ENCODE results near the gene DLEC1. TPM values are rescaled to one million over a fixed set of nuclear protein-coding genes. Genes with fewer than 3 reads are reported as not detected.
A peak's percentile ranks its signal among the peaks of the same experiment; 100 is the strongest.
"Not testable (repeated sequence)": the region's sequence is repeated elsewhere in the genome, so short reads cannot be mapped to it uniquely, and the experiment has no call there.

The DLEC1 gene
- polyA plus RNA-seq, 4 donors: 0.19 to 1.5 (median 0.85) TPM

GRCh38 chr3:38059148-38059547 is 20.1 kb downstream of the DLEC1 start:
- H3K27me3 ChIP-seq (ENCODE audit: control insufficient read depth in 3 of 3, insufficient read depth in 3 of 3, low read length in 3 of 3): no peaks in the 10 kb centered on the region
- FAIRE-seq: no peak
- 80 to 86% (median 83%) methylated on average over 2 of the region's 2 CpGs for WGBS, 3 donors

GRCh38 chr3:38059591-38059990 is 20.6 kb downstream of the DLEC1 start:
- no peak overlapping the region for H3K27ac ChIP-seq (ENCODE audit: low read depth in 1 of 3, low read length in 2 of 3)
- no peaks in the 10 kb centered on the region for H3K27me3 ChIP-seq (ENCODE audit: control insufficient read depth in 3 of 3, insufficient read depth in 3 of 3, low read length in 3 of 3)
- no peaks in the 10 kb centered on the region for H3K4me1 ChIP-seq (ENCODE audit: control insufficient read depth in 3 of 3, insufficient read depth in 2 of 3, low read depth in 1 of 3, low read length in 2 of 3)
- peaks cover 0 to 2% of the 10 kb centered on the region in 2 donors for H3K9me3 ChIP-seq (ENCODE audit: control insufficient read depth in 2 of 2, insufficient read depth in 1 of 2, low read depth in 1 of 2, low read length in 1 of 2)
- no peak for DNase-seq
- FAIRE-seq: no peak
- H3K36me3 ChIP-seq (ENCODE audit: control insufficient read depth in 3 of 3, insufficient read depth in 2 of 3, low read depth in 1 of 3, low read length in 3 of 3): no peaks in the 10 kb centered on the region
- H3K4me3 ChIP-seq (ENCODE audit: low read depth in 1 of 3, low read length in 3 of 3): no peak overlapping the region
- WGBS, 3 donors: 78 to 87% (median 82%) methylated on average over 7 of the region's 7 CpGs

More at GRCh38 chr3:38059148-38059547, 20.1 kb downstream of the DLEC1 start:
- H3K4me3 ChIP-seq (ENCODE audit: low read depth in 1 of 3, low read length in 3 of 3): no peak overlapping the region
- H3K4me1 ChIP-seq (ENCODE audit: control insufficient read depth in 3 of 3, insufficient read depth in 2 of 3, low read depth in 1 of 3, low read length in 2 of 3): no peaks in the 10 kb centered on the region
- no peaks in the 10 kb centered on the region for H3K36me3 ChIP-seq (ENCODE audit: control insufficient read depth in 3 of 3, insufficient read depth in 2 of 3, low read depth in 1 of 3, low read length in 3 of 3)
- H3K9me3 ChIP-seq (ENCODE audit: control insufficient read depth in 2 of 2, insufficient read depth in 1 of 2, low read depth in 1 of 2, low read length in 1 of 2): no peaks in the 10 kb centered on the region
- H3K27ac ChIP-seq (ENCODE audit: low read depth in 1 of 3, low read length in 2 of 3): no peak overlapping the region
- no peak for DNase-seq

GRCh38 chr3:38062809-38063208 is 23.8 kb downstream of the DLEC1 start:
- FAIRE-seq (no peak), DNase-seq (no peak)
- H3K4me1 ChIP-seq (ENCODE audit: control insufficient read depth in 3 of 3, insufficient read depth in 2 of 3, low read depth in 1 of 3, low read length in 2 of 3): no peaks in the 10 kb centered on the region
- no peaks in the 10 kb centered on the region for H3K27me3 ChIP-seq (ENCODE audit: control insufficient read depth in 3 of 3, insufficient read depth in 3 of 3, low read length in 3 of 3)
- H3K27ac ChIP-seq (ENCODE audit: low read depth in 1 of 3, low read length in 2 of 3): no peak overlapping the region
- WGBS, 3 donors: 66 to 75% (median 74%) methylated on average over 2 of the region's 2 CpGs
- H3K4me3 ChIP-seq (ENCODE audit: low read depth in 1 of 3, low read length in 3 of 3): no peak overlapping the region
- no peaks in the 10 kb centered on the region for H3K36me3 ChIP-seq (ENCODE audit: control insufficient read depth in 3 of 3, insufficient read depth in 2 of 3, low read depth in 1 of 3, low read length in 3 of 3)
- peaks cover 0 to 6% of the 10 kb centered on the region in 2 donors for H3K9me3 ChIP-seq (ENCODE audit: control insufficient read depth in 2 of 2, insufficient read depth in 1 of 2, low read depth in 1 of 2, low read length in 1 of 2)

GRCh38 chr3:38064453-38064852 is 25.4 kb downstream of the DLEC1 start:
- H3K9me3 ChIP-seq (ENCODE audit: control insufficient read depth in 2 of 2, insufficient read depth in 1 of 2, low read depth in 1 of 2, low read length in 1 of 2); DNase-seq; H3K4me3 ChIP-seq (ENCODE audit: low read depth in 1 of 3, low read length in 3 of 3); H3K27me3 ChIP-seq (ENCODE audit: control insufficient read depth in 3 of 3, insufficient read depth in 3 of 3, low read length in 3 of 3); H3K4me1 ChIP-seq (ENCODE audit: control insufficient read depth in 3 of 3, insufficient read depth in 2 of 3, low read depth in 1 of 3, low read length in 2 of 3); H3K27ac ChIP-seq (ENCODE audit: low read depth in 1 of 3, low read length in 2 of 3); H3K36me3 ChIP-seq (ENCODE audit: control insufficient read depth in 3 of 3, insufficient read depth in 2 of 3, low read depth in 1 of 3, low read length in 3 of 3); FAIRE-seq: not testable (repeated sequence)
- 93 to 96% (median 96%) methylated on average over 21 to 30 of the region's 32 CpGs for WGBS, 3 donors

GRCh38 chr3:38067508-38068233 is 28.7 kb downstream of the DLEC1 start:
- H3K9me3 ChIP-seq (ENCODE audit: control insufficient read depth in 2 of 2, insufficient read depth in 1 of 2, low read depth in 1 of 2, low read length in 1 of 2): peaks cover 0 to 6% of the 10 kb centered on the region in 2 donors
- no peak overlapping the region for H3K27ac ChIP-seq (ENCODE audit: low read depth in 1 of 3, low read length in 2 of 3)
- no peak overlapping the region for H3K4me3 ChIP-seq (ENCODE audit: low read depth in 1 of 3, low read length in 3 of 3)
- DNase-seq (peak in 1 of 2 donors; percentile 53), FAIRE-seq (no peak)
- H3K27me3 ChIP-seq (ENCODE audit: control insufficient read depth in 3 of 3, insufficient read depth in 3 of 3, low read length in 3 of 3): no peaks in the 10 kb centered on the region
- H3K4me1 ChIP-seq (ENCODE audit: control insufficient read depth in 3 of 3, insufficient read depth in 2 of 3, low read depth in 1 of 3, low read length in 2 of 3): no peaks in the 10 kb centered on the region
- 78 to 86% (median 80%) methylated on average over 6 of the region's 6 CpGs for WGBS, 3 donors
- H3K36me3 ChIP-seq (ENCODE audit: control insufficient read depth in 3 of 3, insufficient read depth in 2 of 3, low read depth in 1 of 3, low read length in 3 of 3): no peaks in the 10 kb centered on the region

- WGBS, 3 donors: 75 to 89% (median 88%) methylated on average over 2 of the region's 2 CpGs
- FAIRE-seq: no peak
Observed at GRCh38 chr3:38070013-38070412, 31.0 kb downstream of the DLEC1 start.

GRCh38 chr3:38077073-38077472 is 38.1 kb downstream of the DLEC1 start:
- not testable (repeated sequence) for H3K4me3 ChIP-seq (ENCODE audit: low read depth in 1 of 3, low read length in 3 of 3); FAIRE-seq; H3K9me3 ChIP-seq (ENCODE audit: control insufficient read depth in 2 of 2, insufficient read depth in 1 of 2, low read depth in 1 of 2, low read length in 1 of 2); H3K27me3 ChIP-seq (ENCODE audit: control insufficient read depth in 3 of 3, insufficient read depth in 3 of 3, low read length in 3 of 3); H3K4me1 ChIP-seq (ENCODE audit: control insufficient read depth in 3 of 3, insufficient read depth in 2 of 3, low read depth in 1 of 3, low read length in 2 of 3); DNase-seq; H3K36me3 ChIP-seq (ENCODE audit: control insufficient read depth in 3 of 3, insufficient read depth in 2 of 3, low read depth in 1 of 3, low read length in 3 of 3); H3K27ac ChIP-seq (ENCODE audit: low read depth in 1 of 3, low read length in 2 of 3)
- 44 to 70% (median 64%) methylated on average over 1 to 2 of the region's 3 CpGs for WGBS, 3 donors

More at GRCh38 chr3:38070013-38070412, 31.0 kb downstream of the DLEC1 start:
- H3K4me3 ChIP-seq (ENCODE audit: low read depth in 1 of 3, low read length in 3 of 3): no peak overlapping the region
- peaks cover 0 to 2% of the 10 kb centered on the region in 2 donors for H3K9me3 ChIP-seq (ENCODE audit: control insufficient read depth in 2 of 2, insufficient read depth in 1 of 2, low read depth in 1 of 2, low read length in 1 of 2)
- no peak overlapping the region for H3K27ac ChIP-seq (ENCODE audit: low read depth in 1 of 3, low read length in 2 of 3)
- no peaks in the 10 kb centered on the region for H3K27me3 ChIP-seq (ENCODE audit: control insufficient read depth in 3 of 3, insufficient read depth in 3 of 3, low read length in 3 of 3)
- DNase-seq: no peak
- H3K4me1 ChIP-seq (ENCODE audit: control insufficient read depth in 3 of 3, insufficient read depth in 2 of 3, low read depth in 1 of 3, low read length in 2 of 3): no peaks in the 10 kb centered on the region
- no peaks in the 10 kb centered on the region for H3K36me3 ChIP-seq (ENCODE audit: control insufficient read depth in 3 of 3, insufficient read depth in 2 of 3, low read depth in 1 of 3, low read length in 3 of 3)

GRCh38 chr3:38082296-38082695 is 43.3 kb downstream of the DLEC1 start:
- FAIRE-seq; H3K27me3 ChIP-seq (ENCODE audit: control insufficient read depth in 3 of 3, insufficient read depth in 3 of 3, low read length in 3 of 3); H3K4me3 ChIP-seq (ENCODE audit: low read depth in 1 of 3, low read length in 3 of 3); H3K36me3 ChIP-seq (ENCODE audit: control insufficient read depth in 3 of 3, insufficient read depth in 2 of 3, low read depth in 1 of 3, low read length in 3 of 3); H3K4me1 ChIP-seq (ENCODE audit: control insufficient read depth in 3 of 3, insufficient read depth in 2 of 3, low read depth in 1 of 3, low read length in 2 of 3); DNase-seq; H3K9me3 ChIP-seq (ENCODE audit: control insufficient read depth in 2 of 2, insufficient read depth in 1 of 2, low read depth in 1 of 2, low read length in 1 of 2); H3K27ac ChIP-seq (ENCODE audit: low read depth in 1 of 3, low read length in 2 of 3): not testable (repeated sequence)
- WGBS, 3 donors: 90 to 95% (median 94%) methylated on average over 7 to 13 of the region's 16 CpGs

GRCh38 chr3:38083254-38083653 is 44.2 kb downstream of the DLEC1 start:
- 100% methylated on average over 1 of the region's 1 CpG; no CpG with 5 or more reads in 1 of the 3 donors for WGBS, 3 donors
- H3K27ac ChIP-seq (ENCODE audit: low read depth in 1 of 3, low read length in 2 of 3); H3K27me3 ChIP-seq (ENCODE audit: control insufficient read depth in 3 of 3, insufficient read depth in 3 of 3, low read length in 3 of 3); H3K4me1 ChIP-seq (ENCODE audit: control insufficient read depth in 3 of 3, insufficient read depth in 2 of 3, low read depth in 1 of 3, low read length in 2 of 3); H3K36me3 ChIP-seq (ENCODE audit: control insufficient read depth in 3 of 3, insufficient read depth in 2 of 3, low read depth in 1 of 3, low read length in 3 of 3); H3K4me3 ChIP-seq (ENCODE audit: low read depth in 1 of 3, low read length in 3 of 3); FAIRE-seq; DNase-seq; H3K9me3 ChIP-seq (ENCODE audit: control insufficient read depth in 2 of 2, insufficient read depth in 1 of 2, low read depth in 1 of 2, low read length in 1 of 2): not testable (repeated sequence)
